Peyer's patch (tissue), 4 donors: ENCODE measurements around the gene CDKAL1. TPM values are rescaled to one million over a fixed set of nuclear protein-coding genes. Genes with fewer than 3 reads are reported as not detected.

Experiments used
- DNase-seq, 3 donors: peaks; one replicate each; pipeline ENCODE4 v3.0.0-alpha.2; 2017 to 2019
- H3K27ac ChIP-seq, 4 donors: fragments of 200-600 bp; sonication (generic); one replicate each; pipeline ENCODE4 v1.5.1; 2016 to 2019
- H3K27me3 ChIP-seq, 2 donors: fragments of 200-600 bp; sonication (generic); one replicate each; pipeline ENCODE4 v1.5.1; 2019
- H3K36me3 ChIP-seq, 3 donors: fragments of 200-600 bp; sonication (generic); one replicate each; pipeline ENCODE4 v1.5.1; 2016 to 2019
- H3K4me1 ChIP-seq, 4 donors: fragments of 200-600 bp; sonication (generic); one replicate each; pipeline ENCODE4 v1.5.1; 2016 to 2019
- H3K4me3 ChIP-seq, 4 donors: fragments of 200-600 bp; sonication (generic); 1 replicate in 3 of 4; 2 replicates in 1 of 4; pipeline ENCODE4 v1.5.1; 2016 to 2019; ENCODE audit warnings: mild to moderate bottlenecking in 1 of 4
- H3K9me3 ChIP-seq, 4 donors: fragments of 200-600 bp; sonication (generic); one replicate each; pipeline ENCODE4 v1.5.1; 2016 to 2019; ENCODE audit warnings: mild to moderate bottlenecking in 1 of 4
- POLR2A ChIP-seq, 2 donors: fragments of 450-650 bp; IDR thresholded peaks; one replicate each; pipeline ENCODE4 v1.5.1; 2017; ENCODE audit warnings: antibody characterized with exemption in 2 of 2, mild to moderate bottlenecking in 2 of 2, moderate library complexity in 2 of 2
- total RNA-seq, 4 donors: library from RNA; depleted of rRNA; stranded (reverse); fragments of >200 nt; gene quantifications; one replicate each; pipeline ENCODE4 v1.1.0, GENCODE V29; 2016
- TF ChIP-seq, protein P1 (sequence below), 6 experiments: fragments of 450-650 bp in 4 of 6; fragments of 200-600 bp in 2 of 6; sonication (generic) in 1 of 6; IDR thresholded peaks; one replicate each; pipeline ENCODE4 v1.5.1; 2017 to 2019; ENCODE audit warnings: antibody characterized with exemption in 6 of 6, mild to moderate bottlenecking in 3 of 6, moderate library complexity in 1 of 6

Gene CDKAL1
- total RNA-seq, 4 donors from 2014 or later: 10.3 to 31.4 (median 11.6) TPM

DNA sequence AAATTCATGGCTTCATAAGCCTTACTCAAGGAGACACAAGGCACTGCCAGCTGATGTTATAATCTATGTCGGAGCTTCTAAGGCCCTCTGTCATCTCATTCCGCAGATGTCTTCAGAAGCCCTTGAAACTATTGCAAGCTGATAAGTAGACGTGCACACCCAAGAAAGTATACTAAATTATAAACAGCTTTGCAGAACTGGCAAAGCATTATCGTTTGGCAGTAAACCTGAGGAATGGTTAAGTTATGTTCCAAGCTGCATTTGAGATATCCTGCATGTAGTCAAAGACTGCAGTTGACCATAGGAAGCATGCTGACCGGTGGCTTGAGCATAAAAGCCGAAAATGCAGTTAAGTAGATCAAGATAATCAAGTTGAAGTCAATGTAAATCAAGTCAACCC lies 633.5 kb downstream of the CDKAL1 start:
- no peak for TF ChIP-seq POLR2A (IDR thresholded peaks at IDR 0.05)
- TF ChIP-seq, protein P1, sequence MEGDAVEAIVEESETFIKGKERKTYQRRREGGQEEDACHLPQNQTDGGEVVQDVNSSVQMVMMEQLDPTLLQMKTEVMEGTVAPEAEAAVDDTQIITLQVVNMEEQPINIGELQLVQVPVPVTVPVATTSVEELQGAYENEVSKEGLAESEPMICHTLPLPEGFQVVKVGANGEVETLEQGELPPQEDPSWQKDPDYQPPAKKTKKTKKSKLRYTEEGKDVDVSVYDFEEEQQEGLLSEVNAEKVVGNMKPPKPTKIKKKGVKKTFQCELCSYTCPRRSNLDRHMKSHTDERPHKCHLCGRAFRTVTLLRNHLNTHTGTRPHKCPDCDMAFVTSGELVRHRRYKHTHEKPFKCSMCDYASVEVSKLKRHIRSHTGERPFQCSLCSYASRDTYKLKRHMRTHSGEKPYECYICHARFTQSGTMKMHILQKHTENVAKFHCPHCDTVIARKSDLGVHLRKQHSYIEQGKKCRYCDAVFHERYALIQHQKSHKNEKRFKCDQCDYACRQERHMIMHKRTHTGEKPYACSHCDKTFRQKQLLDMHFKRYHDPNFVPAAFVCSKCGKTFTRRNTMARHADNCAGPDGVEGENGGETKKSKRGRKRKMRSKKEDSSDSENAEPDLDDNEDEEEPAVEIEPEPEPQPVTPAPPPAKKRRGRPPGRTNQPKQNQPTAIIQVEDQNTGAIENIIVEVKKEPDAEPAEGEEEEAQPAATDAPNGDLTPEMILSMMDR (IDR thresholded peaks at IDR 0.05): no peak
- H3K4me1 ChIP-seq: no peaks in the 10 kb centered on the region
- no peaks in the 10 kb centered on the region for H3K36me3 ChIP-seq
- H3K9me3 ChIP-seq: no peaks in the 10 kb centered on the region
- H3K4me3 ChIP-seq: no peak overlapping the region
- H3K27ac ChIP-seq: no peak overlapping the region
- no peak for DNase-seq
- H3K27me3 ChIP-seq: no peaks in the 10 kb centered on the region

DNA sequence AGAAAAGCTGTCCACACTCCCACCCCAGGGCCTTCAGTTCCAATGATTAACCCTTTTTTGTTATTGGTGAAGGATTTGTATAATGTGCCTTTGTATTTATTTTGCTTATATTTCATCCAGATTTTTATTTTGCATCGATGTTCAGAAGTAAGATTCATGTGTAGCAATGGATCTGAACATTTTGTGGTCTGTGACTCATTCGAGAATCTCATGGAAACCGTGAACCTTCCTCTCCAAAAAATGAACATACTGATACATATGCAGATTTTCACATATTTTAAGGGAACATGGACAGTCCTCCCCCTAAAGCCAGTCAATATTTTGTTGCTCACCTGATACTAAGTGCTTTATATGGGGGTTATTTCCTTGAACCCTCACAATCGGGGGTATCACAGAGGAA lies 637.5 kb downstream of the CDKAL1 start:
- no peaks in the 10 kb centered on the region for H3K36me3 ChIP-seq

DNA sequence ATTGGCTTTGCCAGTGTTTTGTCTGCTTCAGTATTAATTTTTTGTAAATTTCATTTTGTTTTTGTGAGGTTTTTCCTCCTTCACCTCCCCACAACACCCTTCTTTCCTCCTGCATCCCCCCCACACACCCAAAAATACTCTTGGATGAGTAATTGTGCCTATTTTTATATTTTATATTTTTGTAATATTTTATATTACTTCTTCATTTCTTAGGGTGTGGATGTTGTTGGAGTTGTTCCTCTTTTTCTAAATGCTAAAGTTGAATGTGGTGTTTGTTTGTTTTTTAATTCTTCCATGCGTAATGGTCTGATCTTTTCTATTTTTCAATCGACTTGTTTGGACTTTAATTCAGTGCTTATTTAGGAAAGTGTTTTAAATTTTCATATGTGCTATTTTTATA lies 638.8 kb downstream of the CDKAL1 start:
- no peak for DNase-seq
- H3K36me3 ChIP-seq: no peaks in the 10 kb centered on the region
- no peak for TF ChIP-seq POLR2A (IDR thresholded peaks at IDR 0.05)
- TF ChIP-seq, protein P1 (IDR thresholded peaks at IDR 0.05): no peak

More for the DNA sequence above, 637.5 kb downstream of the CDKAL1 start:
- Histone ChIP-seq H3K9me3 (no peaks in the 10 kb centered on the region), H3K27me3 (no peaks in the 10 kb centered on the region), H3K4me3 (no peak overlapping the region), H3K27ac (no peak overlapping the region), H3K4me1 (no peaks in the 10 kb centered on the region)
- no peak for TF ChIP-seq POLR2A (IDR thresholded peaks at IDR 0.05)
- TF ChIP-seq, protein P1 (IDR thresholded peaks at IDR 0.05): no peak
- no peak for DNase-seq

DNA sequence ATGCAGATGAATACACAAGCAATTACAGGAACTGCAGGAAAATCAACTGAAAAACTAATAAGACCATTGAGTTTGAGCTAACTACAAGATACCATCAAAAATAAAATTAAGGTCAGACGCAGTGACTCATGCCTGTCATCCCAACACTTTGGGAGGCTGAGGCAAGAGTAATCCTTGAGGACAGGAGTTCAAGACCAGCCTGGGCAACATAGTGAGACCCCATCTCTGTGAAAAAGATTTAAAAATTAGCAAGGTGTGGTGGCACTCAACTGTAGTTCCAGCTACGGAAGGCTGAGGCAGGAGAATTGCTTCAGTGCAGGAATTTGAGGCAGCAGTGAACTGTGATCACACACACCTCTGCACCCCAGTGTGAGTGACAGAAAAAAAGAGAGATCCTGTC lies 639.4 kb downstream of the CDKAL1 start:
- no peaks in the 10 kb centered on the region for H3K36me3 ChIP-seq
- no peaks in the 10 kb centered on the region for H3K27me3 ChIP-seq
- H3K27ac ChIP-seq: no peak overlapping the region
- TF ChIP-seq, protein P1 (IDR thresholded peaks at IDR 0.05): no peak
- no peak for TF ChIP-seq POLR2A (IDR thresholded peaks at IDR 0.05)
- no peaks in the 10 kb centered on the region for H3K4me1 ChIP-seq
- no peak for DNase-seq
- no peak overlapping the region for H3K4me3 ChIP-seq
- no peaks in the 10 kb centered on the region for H3K9me3 ChIP-seq

More for the DNA sequence above, 638.8 kb downstream of the CDKAL1 start:
- H3K27ac ChIP-seq: no peak overlapping the region
- H3K27me3 ChIP-seq: no peaks in the 10 kb centered on the region
- H3K4me3 ChIP-seq: no peak overlapping the region
- no peaks in the 10 kb centered on the region for H3K9me3 ChIP-seq
- no peaks in the 10 kb centered on the region for H3K4me1 ChIP-seq

DNA sequence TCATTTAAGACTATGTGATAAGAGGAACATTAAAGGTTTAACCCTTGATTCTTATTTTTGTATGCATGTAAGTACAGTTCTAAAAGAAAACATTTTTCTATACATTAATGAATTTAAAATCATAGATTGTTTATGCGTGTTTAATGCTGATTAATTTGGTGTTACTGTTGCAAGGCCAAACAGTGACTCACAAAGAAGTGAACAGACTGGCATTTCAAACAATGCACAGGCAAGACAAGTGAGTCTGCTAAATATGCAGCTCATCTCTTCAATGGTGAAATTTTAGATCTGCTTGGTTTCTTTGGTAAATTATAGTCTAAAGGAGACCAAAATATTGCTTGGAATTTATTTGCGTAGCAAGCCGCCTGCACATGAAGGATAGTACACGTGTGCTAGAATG lies 641.9 kb downstream of the CDKAL1 start:
- Histone ChIP-seq H3K4me3 (no peak overlapping the region), H3K9me3 (no peaks in the 10 kb centered on the region), H3K4me1 (no peaks in the 10 kb centered on the region), H3K27ac (no peak overlapping the region), H3K27me3 (no peaks in the 10 kb centered on the region), H3K36me3 (no peaks in the 10 kb centered on the region)
- DNase-seq: no peak
- TF ChIP-seq POLR2A (IDR thresholded peaks at IDR 0.05): no peak

DNA sequence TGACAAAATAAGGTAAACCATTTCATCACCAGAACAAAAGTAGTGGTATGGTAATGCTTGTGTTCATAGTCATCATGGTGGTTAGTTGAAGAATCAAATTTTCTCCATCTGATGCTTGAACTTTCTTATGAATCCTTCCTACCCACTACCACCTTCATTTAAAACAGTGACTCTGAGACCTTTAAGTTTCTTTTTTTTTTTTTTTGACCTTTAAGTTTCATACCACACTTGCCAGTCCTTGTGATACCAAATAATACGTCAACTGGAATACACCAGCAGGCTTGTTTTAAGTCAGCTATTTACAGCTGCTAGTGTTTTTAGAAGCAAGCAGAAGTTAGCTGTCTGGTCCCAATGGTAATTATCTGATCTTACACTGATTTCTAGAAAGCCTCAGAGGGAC lies 645.9 kb downstream of the CDKAL1 start:
- Histone ChIP-seq H3K27me3 (no peaks in the 10 kb centered on the region), H3K36me3 (no peaks in the 10 kb centered on the region), H3K4me3 (no peak overlapping the region), H3K9me3 (no peaks in the 10 kb centered on the region), H3K4me1 (no peaks in the 10 kb centered on the region), H3K27ac (no peak overlapping the region)
- DNase-seq: no peak
- TF ChIP-seq POLR2A (IDR thresholded peaks at IDR 0.05): no peak

DNA sequence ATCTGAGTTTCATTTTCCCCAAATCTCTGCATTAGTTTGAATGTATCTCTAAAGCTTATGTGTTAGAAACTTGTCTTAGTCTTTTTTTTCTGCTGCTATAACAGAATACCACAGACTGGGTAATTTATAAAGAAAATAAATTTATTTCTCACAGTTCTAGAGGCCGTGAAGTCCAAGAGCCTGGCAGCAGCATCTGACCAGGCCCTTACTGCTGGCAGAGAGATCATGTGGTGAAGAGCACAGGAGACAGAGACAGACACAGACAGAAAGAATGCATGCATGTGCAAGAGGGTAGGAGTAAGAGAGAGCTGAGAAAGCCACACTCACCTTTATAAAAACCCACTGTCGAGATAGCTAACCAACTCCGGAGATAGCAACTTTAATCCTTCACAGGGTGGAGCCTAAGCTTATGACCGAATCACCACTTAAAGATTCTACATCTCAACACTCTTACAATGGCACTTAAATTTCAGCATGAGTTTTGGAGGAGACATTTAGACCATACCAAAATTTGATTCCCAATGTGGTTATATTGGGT lies 646.6 kb downstream of the CDKAL1 start:
- Histone ChIP-seq H3K4me3 (no peak overlapping the region), H3K27me3 (no peaks in the 10 kb centered on the region), H3K36me3 (no peaks in the 10 kb centered on the region), H3K4me1 (no peaks in the 10 kb centered on the region), H3K27ac (no peak overlapping the region), H3K9me3 (no peaks in the 10 kb centered on the region)
- TF ChIP-seq POLR2A (IDR thresholded peaks at IDR 0.05): no peak
- TF ChIP-seq, protein P1 (IDR thresholded peaks at IDR 0.05): no peak
- no peak for DNase-seq
